HG02884 (cell line): ENCODE measurements around the gene CR1.
"Not testable (repeated sequence)": the region's sequence is repeated elsewhere in the genome, so short reads cannot be mapped to it uniquely, and the experiment has no call there.

Experiments used
- ATAC-seq: cut with Tn5 transposase; IDR thresholded peaks from one replicate; pipeline ENCODE4 v1.9.1; 2021; ENCODE audit warnings: mild to moderate bottlenecking, moderate library complexity; ENCODE audit not compliant: unreplicated experiment

Gene CR1

DNA sequence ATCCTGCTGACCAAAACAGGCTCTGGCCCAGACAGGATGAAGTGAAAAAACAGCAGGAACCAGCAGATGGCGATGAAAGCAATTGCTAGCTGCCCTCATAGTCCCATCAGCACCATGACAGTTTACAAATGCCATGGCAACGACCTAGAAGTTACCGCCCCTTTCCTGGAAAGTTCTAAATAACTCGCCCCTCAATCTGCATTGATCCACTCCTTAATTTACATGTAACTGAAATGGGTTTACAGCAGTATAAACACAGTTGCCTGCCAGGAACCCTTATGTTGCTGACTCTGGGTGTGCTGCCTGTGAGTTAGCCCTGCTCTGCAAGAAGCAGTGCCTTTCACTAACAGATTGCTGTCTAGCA, 83.5 kb downstream of the CR1 start:
- no peak for ATAC-seq

DNA sequence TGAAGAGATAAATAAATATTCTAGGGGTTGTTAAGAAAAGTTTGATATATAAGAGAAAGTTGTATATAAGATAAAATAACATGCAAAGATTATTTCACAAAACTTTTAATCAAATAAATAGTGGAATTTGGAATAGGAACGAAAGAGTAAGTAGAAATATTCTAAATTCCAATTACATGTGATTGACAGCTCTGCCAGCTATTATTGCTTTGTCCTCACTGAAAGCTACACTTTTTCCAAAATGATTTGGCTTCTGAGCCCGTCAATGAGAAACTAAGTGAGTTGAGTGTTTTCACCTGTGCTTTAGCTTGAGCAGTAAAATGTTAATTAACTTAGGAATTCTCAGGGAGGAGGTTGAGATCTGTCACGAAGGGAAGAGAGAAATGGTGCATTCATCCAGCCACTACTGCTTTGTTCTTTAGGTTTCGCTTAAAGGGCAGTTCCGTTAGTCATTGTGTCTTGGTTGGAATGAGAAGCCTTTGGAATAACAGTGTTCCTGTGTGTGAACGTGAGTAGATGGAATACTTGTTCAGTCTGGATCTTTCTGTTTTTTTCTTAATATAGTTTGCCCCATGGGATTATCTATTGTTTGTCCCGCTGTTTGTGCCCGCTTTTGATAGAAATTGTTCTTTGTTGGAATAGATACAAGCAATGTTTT, 85.7 kb downstream of the CR1 start:
- no peak for ATAC-seq

DNA sequence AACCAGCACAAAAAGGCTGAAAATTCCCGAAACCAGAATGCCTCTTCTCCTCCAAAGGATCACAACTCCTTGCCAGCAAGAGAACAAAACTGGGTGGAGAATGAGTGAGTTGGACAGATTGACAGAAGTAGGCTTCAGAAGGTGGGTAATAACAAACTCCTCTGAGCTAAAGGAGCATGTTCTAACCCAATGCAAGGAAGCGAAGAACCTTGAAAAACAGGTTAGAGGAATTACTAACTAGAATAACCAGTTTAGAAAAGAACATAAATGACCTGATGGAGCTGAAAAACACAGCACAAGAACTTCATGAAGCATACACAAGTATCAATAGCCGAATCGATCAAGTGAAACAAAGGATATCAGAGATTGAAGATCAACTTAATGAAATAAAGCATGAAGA, 93.5 kb downstream of the CR1 start:
- ATAC-seq, result not testable (repeated sequence)

DNA sequence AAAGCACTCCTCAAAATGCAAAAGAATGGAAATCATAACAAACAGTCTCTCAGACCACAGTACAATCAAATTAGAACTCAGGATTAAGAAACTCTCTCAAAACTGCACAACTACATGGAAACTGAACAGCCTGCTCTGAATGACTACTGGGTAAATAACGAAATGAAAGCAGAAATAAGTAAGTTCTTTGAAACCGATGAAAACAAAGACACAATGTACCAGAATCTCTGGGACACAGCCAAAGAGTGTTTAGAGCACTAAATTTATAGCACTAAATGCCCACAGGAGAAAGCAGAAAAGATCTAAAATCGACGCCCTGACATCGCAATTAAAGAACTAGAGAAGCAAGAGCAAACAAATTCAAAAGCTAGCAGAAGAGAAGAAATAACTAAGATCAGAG, 95.2 kb downstream of the CR1 start:
- ATAC-seq, result not testable (repeated sequence)

GRCh38 chr1:207594095-207594494, 98.1 kb downstream of the CR1 start:
- not testable (repeated sequence) for ATAC-seq

- no peak for ATAC-seq
Observed at GRCh38 chr1:207603777-207604176, 107.8 kb downstream of the CR1 start.

DNA sequence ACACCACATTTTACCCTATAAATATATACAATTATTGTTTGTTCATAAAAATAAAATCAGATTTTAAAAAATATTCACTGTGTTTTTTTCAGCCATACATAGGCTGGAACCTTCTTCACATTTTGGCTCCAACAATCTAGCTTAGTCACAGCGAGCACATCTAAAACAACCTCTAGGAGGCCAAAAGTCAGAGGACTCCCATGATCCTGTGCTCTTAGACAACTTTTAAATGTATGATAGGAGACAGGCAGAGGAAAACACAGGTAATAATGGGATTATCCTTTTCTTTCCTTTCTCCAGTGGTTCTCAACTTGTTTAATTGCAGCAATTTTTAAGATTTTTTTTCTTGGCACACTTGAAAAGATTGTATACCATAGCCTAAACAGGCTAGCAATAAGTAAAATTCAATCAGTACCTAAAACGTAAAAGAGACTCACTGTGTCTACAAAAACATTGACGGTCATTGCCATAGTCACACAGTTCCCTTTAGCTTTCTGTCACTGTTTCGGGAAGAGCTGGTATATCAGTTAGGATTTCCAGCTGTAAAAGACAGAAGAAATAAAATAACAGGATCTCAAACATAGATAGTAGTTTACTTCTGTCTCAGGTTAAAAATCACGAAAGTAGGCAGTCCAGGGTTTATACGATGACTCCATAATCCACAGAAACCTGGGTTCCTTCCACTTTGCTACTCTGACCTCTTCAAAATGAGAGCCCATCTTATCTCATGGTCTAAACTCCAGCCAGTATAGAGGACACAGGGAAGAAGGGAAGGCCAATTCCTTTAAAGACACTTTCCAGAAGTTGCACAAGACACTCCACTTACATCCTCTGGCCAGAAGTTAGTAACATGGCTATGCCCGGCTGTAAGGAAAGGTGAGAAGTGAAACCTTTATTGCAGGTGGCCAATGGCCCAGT, 109.7 kb downstream of the CR1 start:
- ATAC-seq, result no peak

DNA sequence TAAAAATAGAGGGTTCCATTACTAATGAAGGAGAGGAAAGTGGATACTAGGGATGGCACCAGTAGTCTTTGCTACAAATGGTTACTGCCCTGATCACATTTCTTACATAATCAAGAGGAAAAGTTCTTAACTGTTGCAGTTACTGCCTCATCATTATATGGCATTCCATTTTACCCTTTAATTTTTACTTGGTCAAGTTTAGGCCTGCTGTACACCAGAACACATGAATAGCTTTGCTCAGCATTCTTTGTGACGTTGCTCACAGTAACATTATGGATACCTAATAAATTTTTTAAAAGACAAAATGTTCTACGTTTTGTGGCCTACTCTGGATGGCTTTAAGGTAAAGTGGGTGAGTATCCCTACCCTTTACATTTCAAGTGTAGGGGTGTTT, 110.4 kb downstream of the CR1 start:
- ATAC-seq, result no peak

- no peak for ATAC-seq
Observed at GRCh38 chr1:207612762-207613161, 116.8 kb downstream of the CR1 start.

DNA sequence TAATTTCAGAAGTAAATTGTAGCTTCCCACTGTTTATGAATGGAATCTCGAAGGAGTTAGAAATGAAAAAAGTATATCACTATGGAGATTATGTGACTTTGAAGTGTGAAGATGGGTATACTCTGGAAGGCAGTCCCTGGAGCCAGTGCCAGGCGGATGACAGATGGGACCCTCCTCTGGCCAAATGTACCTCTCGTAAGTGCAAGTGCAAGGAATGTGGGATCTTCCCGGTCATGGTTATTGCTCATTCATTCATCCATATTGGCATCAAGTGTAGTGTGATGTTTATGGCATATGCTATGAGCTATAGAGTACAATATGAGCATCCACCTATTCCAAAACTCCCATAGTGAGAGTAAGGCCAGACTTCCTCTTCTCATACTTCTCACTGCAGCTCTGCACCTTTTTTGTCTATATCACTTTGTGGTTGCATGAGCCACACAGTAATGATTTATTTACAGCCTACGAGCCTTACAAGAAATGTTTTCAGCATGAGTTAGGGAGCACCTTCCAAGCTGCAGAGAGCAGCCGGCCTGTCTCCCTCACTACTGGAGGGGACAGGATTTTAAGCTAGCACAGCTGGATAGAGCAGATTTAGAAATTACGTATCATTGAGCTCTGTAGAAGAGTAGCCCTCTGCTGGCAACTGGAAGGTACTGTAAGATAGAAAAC, 124.0 kb downstream of the CR1 start:
- peak; percentile 94 for ATAC-seq

DNA sequence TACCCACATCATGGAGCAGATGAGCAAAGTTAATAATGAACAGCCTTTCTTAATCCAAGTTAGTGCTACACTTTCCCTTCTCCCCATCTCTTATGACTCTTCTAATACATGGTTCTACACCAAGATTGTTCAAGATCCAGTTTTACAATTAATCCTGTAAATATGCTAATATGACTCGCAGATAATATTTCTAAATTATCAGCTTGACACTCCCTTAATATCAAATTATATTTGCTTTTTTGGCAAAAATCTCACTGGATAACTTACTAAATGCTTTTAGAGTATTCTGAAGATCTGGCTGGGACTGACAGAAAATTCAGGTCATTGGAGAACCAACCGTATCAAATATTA, 124.6 kb downstream of the CR1 start:
- ATAC-seq, result no peak

DNA sequence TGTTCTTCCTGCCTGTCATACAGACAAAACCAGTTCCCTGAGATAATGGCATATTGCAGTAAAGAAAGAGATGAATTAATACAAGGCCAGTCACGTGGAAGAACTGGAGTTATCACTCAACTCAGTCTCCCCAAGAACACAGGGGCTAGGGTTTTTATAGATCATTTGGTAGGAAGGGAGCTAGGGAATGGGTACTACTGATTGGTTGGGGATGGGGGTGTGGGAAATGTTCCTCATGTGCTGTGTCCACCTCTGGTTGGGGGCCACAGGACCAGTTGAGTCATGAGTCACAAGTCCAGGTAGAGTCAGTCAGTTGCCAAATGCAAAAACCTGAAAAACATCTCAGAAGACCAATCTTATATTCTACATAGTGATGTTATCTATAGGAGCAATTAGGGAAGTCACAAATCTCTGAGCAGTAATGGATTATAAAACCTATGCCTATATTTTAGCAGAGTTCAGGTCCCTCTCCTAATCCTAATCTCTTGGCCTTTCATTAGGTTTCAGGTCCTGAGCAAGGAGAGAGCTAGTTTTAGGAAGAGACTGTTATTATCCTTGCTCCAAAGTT, 129.6 kb downstream of the CR1 start:
- ATAC-seq, result not testable (repeated sequence)

GRCh38 chr1:207626972-207627337, 131.0 kb downstream of the CR1 start:
- ATAC-seq, result no peak

- no peak for ATAC-seq
Observed at GRCh38 chr1:207627496-207627895, 131.5 kb downstream of the CR1 start.

DNA sequence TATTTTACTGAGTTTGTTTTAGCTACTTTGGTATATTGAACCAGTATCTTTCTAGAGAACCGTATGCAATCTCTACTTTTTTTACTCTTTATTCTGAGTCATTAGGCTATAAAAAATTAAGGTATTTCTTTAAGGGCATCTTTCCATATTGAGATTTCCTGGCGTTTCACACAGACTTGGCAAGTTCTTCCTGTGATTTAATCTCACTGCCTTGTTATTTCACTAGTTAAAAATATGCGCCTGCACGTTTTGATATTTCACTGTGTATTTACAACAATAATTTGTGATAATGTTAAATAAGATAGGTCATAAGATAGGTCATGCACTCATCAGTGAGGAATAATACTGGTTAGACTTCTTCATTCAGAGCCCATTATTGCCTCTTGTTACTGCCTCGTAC, 132.8 kb downstream of the CR1 start:
- no peak for ATAC-seq

GRCh38 chr1:207631137-207631536, 135.2 kb downstream of the CR1 start:
- no peak for ATAC-seq

GRCh38 chr1:207633226-207633625, 137.3 kb downstream of the CR1 start:
- ATAC-seq, result no peak

DNA sequence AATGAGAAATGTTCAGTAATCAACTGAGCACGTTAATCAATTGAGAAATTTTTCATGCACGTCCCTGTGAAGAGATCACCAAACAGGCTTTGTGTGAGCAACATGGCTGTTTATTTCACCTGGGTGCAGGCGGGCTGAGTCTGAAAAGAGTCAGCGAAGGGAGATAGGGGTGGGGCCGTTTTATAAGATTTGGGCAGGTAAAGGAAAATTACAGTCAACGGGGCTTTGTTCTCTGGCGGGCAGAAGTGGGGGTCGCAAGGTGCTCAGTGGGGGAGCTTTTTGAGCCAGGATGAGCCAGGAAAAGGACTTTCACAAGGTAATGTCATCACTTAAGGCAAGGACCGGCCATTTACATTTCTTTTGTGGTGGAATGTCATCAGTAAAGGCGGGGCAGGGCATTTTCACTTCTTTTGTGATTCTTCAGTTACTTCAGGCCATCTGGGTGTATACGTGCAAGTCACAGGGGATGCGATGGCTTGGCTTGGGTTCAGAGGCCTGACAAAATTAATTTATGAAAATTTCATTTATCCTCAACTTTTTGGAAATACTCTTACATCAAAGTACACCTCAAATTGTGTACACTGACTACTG, 137.8 kb downstream of the CR1 start:
- ATAC-seq, result not testable (repeated sequence)

GRCh38 chr1:207634293-207634692, 138.3 kb downstream of the CR1 start:
- not testable (repeated sequence) for ATAC-seq

- ATAC-seq, result not testable (repeated sequence)
Observed at GRCh38 chr1:207635569-207636186, 139.7 kb downstream of the CR1 start.
